HepG2 (cell line): ENCODE measurements around the gene ZFPM1. TPM values are rescaled to one million over a fixed set of nuclear protein-coding genes. Genes with fewer than 3 reads are reported as not detected.

Source experiments
- AGO2 ChIP-seq: fragments of 200-400 bp; formaldehyde crosslinking; optimal IDR thresholded peaks from 2 replicates; pipeline ENCODE3; 2017; ENCODE audit warnings: mild to moderate bottlenecking, low read depth, low read length, moderate library complexity
- ATAD3A ChIP-seq: sonication (generic); formaldehyde crosslinking; IDR thresholded peaks from 2 replicates; pipeline ENCODE4 v1.4.0; 2020; ENCODE audit warnings: missing genetic modification reagents
- DR1 ChIP-seq: sonication (generic); formaldehyde crosslinking; IDR thresholded peaks from 2 replicates; pipeline ENCODE4 v1.8.0; 2021; ENCODE audit warnings: mild to moderate bottlenecking, missing genetic modification reagents, inconsistent platforms
- ELF1 ChIP-seq: sonication (generic); formaldehyde crosslinking; IDR thresholded peaks from 2 replicates; pipeline ENCODE4 v1.4.0; 2020; ENCODE audit warnings: missing genetic modification reagents
- GABPA ChIP-seq, 2 experiments: IDR thresholded peaks; 2 replicates each; pipeline ENCODE4 v1.6.1; 2011 to 2016; ENCODE audit warnings: low read depth in 2 of 2, low read length in 1 of 2, missing biosample characterization in 1 of 2, missing genetic modification characterization in 1 of 2
- ISX ChIP-seq: sonication (generic); formaldehyde crosslinking; conservative IDR thresholded peaks from 2 replicates; pipeline ENCODE4 v1.5.0; 2020; ENCODE audit warnings: missing genetic modification reagents
- MTF1 ChIP-seq: sonication (generic); formaldehyde crosslinking; IDR thresholded peaks from 2 replicates; pipeline ENCODE4 v1.5.0; 2020; ENCODE audit warnings: missing genetic modification reagents
- MXI1 ChIP-seq: IDR thresholded peaks from 3 replicates; pipeline ENCODE4 v1.6.1; 2012; ENCODE audit warnings: low read depth, low read length, inconsistent platforms, borderline replicate concordance
- PATZ1 ChIP-seq: sonication (generic); formaldehyde crosslinking; IDR thresholded peaks from 2 replicates; pipeline ENCODE4 v1.4.0; 2020; ENCODE audit warnings: missing genetic modification reagents
- PBX2 ChIP-seq: IDR thresholded peaks from 2 replicates; pipeline ENCODE4 v1.6.1; 2016; ENCODE audit warnings: control low read depth
- RBM39 ChIP-seq: fragments of 200-400 bp; formaldehyde crosslinking; IDR thresholded peaks from one replicate; pipeline ENCODE4 v1.6.1; 2018; ENCODE audit warnings: antibody characterized with exemption, mild to moderate bottlenecking, low read depth, low read length; ENCODE audit not compliant: poor library complexity, severe bottlenecking
- SAP130 ChIP-seq: IDR thresholded peaks from 2 replicates; pipeline ENCODE4 v1.6.1; 2016; ENCODE audit warnings: low read depth
- SIX1 ChIP-seq: sonication (generic); formaldehyde crosslinking; IDR thresholded peaks from 2 replicates; pipeline ENCODE4 v1.4.0; 2020; ENCODE audit warnings: missing genetic modification reagents, borderline replicate concordance
- ZBTB20 ChIP-seq: sonication (generic); formaldehyde crosslinking; IDR thresholded peaks from 2 replicates; pipeline ENCODE4 v1.8.1; 2023; ENCODE audit warnings: missing genetic modification reagents, low read depth, mild to moderate bottlenecking, borderline replicate concordance
- ZBTB25 ChIP-seq: IDR thresholded peaks from 2 replicates; pipeline ENCODE4 v1.6.1; 2018; ENCODE audit warnings: missing genetic modification reagents
- ZFP62 ChIP-seq: sonication (generic); formaldehyde crosslinking; IDR thresholded peaks from 2 replicates; pipeline ENCODE4 v1.4.0; 2020; ENCODE audit warnings: missing genetic modification reagents
- ZGPAT ChIP-seq: IDR thresholded peaks from 2 replicates; pipeline ENCODE4 v1.6.1; 2016; ENCODE audit warnings: mild to moderate bottlenecking
- ZNF143 ChIP-seq: sonication (generic); formaldehyde crosslinking; IDR thresholded peaks from 2 replicates; pipeline ENCODE4 v1.4.0; 2020; ENCODE audit warnings: missing genetic modification reagents
- ZNF230 ChIP-seq: sonication (generic); formaldehyde crosslinking; IDR thresholded peaks from 2 replicates; pipeline ENCODE4 v1.4.0; 2020; ENCODE audit warnings: mild to moderate bottlenecking, missing genetic modification reagents
- ZNF569 ChIP-seq: sonication (generic); formaldehyde crosslinking; IDR thresholded peaks from 2 replicates; pipeline ENCODE4 v1.5.0; 2020; ENCODE audit warnings: mild to moderate bottlenecking, missing genetic modification reagents, moderate library complexity, borderline replicate concordance
- ZNF678 ChIP-seq: sonication (generic); formaldehyde crosslinking; IDR thresholded peaks from 2 replicates; pipeline ENCODE4 v1.4.0; 2020; ENCODE audit warnings: mild to moderate bottlenecking, missing genetic modification reagents
- ZNF816 ChIP-seq: sonication (generic); formaldehyde crosslinking; IDR thresholded peaks from 2 replicates; pipeline ENCODE4 v1.8.0; 2022; ENCODE audit warnings: missing genetic modification reagents, mild to moderate bottlenecking, borderline replicate concordance
- ZXDC ChIP-seq: sonication (generic); formaldehyde crosslinking; IDR thresholded peaks from 2 replicates; pipeline ENCODE4 v1.5.0; 2020; ENCODE audit warnings: mild to moderate bottlenecking, missing genetic modification reagents
- polyA plus RNA-seq, 8 experiments: library from polyadenylated mRNA; depleted of rRNA in 3 of 8; stranded (reverse) in 7 of 8; unstranded in 1 of 8; fragments of >200 nt; fragmentation: Illumina TruSeq in 4 of 8; extraction: Trizol in 4 of 8; gene quantifications; 2 replicates each; pipeline versions ENCODE4 v1.2.1 to v1.2.3, GENCODE V29; 2011 to 2016; ENCODE audit warnings: low read depth in 4 of 8, missing spikeins in 1 of 8, mixed read lengths in 1 of 8; ENCODE audit not compliant: insufficient read depth in 1 of 8
- total RNA-seq, 5 experiments: library from RNA; depleted of rRNA; stranded (reverse); fragments of >200 nt; fragmentation: Illumina TruSeq; extraction: Trizol; gene quantifications; 2 replicates each; pipeline ENCODE4 v1.2.3, GENCODE V29; 2016; ENCODE audit warnings: low read depth in 1 of 5

ZFPM1 gene
- total and polyA plus RNA-seq, 2 of the 13 experiments (the other 11 are each of a cell fraction or from before 2014, with no cell fraction given) = 1.3 to 3.8 TPM

GRCh38 chr16:88570691-88571092 is 117.6 kb downstream of the ZFPM1 start (continued):
- TF ChIP-seq ZFP62 (CRISPR knock-in tag) (no peak), ZBTB25 (CRISPR knock-in tag) (no peak), ELF1 (no peak), MXI1 (peak; percentile 66; the same call in 1 of the 3 replicates), ZNF816 (CRISPR knock-in tag) (0 out of 2 replicates have a peak, but pooled peaks have one; percentile 11), ZNF678 (no peak), PATZ1 (no peak), AGO2 (peak; percentile 45), ZBTB20 (no peak), SIX1 (CRISPR knock-in tag) (no peak), ATAD3A (CRISPR knock-in tag) (no peak), ISX (CRISPR knock-in tag) (0 out of 2 replicates have a peak, but pooled peaks have one; percentile 33), MTF1 (CRISPR knock-in tag) (0 out of 2 replicates have a peak, but pooled peaks have one; percentile 20), ZNF143 (CRISPR knock-in tag) (0 out of 2 replicates have a peak, but pooled peaks have one; percentile 8), SAP130 (CRISPR knock-in tag) (peak; percentile 44; the same call in 1 of the 2 replicates), RBM39 (no peak), ZGPAT (CRISPR knock-in tag) (no peak), ZXDC (CRISPR knock-in tag) (0 out of 2 replicates have a peak, but pooled peaks have one; percentile 69), ZNF230 (CRISPR knock-in tag) (0 out of 2 replicates have a peak, but pooled peaks have one; percentile 6), PBX2 (CRISPR knock-in tag) (no peak), GABPA (IDR thresholded peaks at IDR 0.05; ENCODE audit: low read depth, low read length) (no peak), GABPA (CRISPR knock-in tag; IDR thresholded peaks at IDR 0.05; ENCODE audit: low read depth) (no peak), ZNF569 (CRISPR knock-in tag) (no peak), DR1 (CRISPR knock-in tag) (0 out of 2 replicates have a peak, but pooled peaks have one; percentile 4)
